GM18505 (cell line): ENCODE measurements around the gene CMPK1.
"Not testable (repeated sequence)": the region's sequence is repeated elsewhere in the genome, so short reads cannot be mapped to it uniquely, and the experiment has no call there.

Experiments
- ATAC-seq: cut with Tn5 transposase; IDR thresholded peaks from one replicate; pipeline ENCODE4 v1.9.1; 2021; ENCODE audit not compliant: unreplicated experiment
- POLR2A ChIP-seq: IDR thresholded peaks from 4 replicates; pipeline ENCODE4 v1.6.1; 2011; ENCODE audit warnings: borderline replicate concordance; ENCODE audit not compliant: insufficient read depth, insufficient read length; ENCODE audit errors: extremely low read depth

The CMPK1 gene

DNA sequence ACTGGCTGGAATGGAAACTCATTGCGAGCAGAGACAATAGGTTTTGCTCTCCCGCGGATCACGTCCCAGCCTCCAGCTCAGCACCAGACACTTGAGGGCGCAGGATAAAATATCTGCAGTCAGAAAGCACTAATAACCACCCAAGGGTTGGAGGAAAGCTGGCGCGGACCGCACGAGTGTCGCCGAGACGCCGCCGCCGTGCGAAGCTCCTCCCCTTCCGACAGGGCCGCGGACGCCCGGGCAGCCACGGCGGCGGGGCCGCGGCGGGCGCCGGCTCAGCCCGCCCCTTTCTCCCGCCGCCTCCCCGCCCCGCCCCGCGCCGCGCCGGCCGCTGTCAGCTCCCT, at the start of gene CMPK1:
Gene CMPK1 (plus strand): TSS at position 213 of the 344 bp plus-strand sequence. CDS start 156 bp downstream, outside the sequence.
- ATAC-seq: peak; percentile 76
- peak; percentile 77 for TF ChIP-seq POLR2A

GRCh38 chr1:47288116-47288515, 45.5 kb upstream of the CMPK1 start:
- not testable (repeated sequence) for ATAC-seq

GRCh38 chr1:47294863-47295262, 38.7 kb upstream of the CMPK1 start:
- ATAC-seq: not testable (repeated sequence)

DNA sequence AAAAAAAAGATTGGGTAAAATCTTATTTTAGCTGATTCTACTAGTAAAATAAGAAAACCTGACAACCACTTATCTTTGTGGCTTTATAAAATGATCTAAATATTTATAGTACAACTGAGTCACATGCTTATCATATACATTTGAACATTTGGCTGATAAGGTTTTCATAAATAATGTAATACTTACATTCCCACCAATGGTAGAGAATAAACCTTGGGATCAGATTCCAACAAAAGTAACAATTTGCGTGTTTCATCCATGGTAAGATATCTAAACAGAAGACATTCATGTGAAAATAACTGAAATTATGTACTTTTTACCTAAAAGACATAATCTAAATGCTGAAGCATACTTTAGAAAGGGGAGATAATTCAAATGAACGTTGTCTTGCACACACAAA, 38.0 kb upstream of the CMPK1 start:
- ATAC-seq: no peak
- TF ChIP-seq POLR2A: no peak

GRCh38 chr1:47298025-47298699, 35.4 kb upstream of the CMPK1 start:
- no peak for ATAC-seq
- TF ChIP-seq POLR2A: no peak

GRCh38 chr1:47302472-47302871, 31.1 kb upstream of the CMPK1 start:
- no peak for ATAC-seq
- no peak for TF ChIP-seq POLR2A

DNA sequence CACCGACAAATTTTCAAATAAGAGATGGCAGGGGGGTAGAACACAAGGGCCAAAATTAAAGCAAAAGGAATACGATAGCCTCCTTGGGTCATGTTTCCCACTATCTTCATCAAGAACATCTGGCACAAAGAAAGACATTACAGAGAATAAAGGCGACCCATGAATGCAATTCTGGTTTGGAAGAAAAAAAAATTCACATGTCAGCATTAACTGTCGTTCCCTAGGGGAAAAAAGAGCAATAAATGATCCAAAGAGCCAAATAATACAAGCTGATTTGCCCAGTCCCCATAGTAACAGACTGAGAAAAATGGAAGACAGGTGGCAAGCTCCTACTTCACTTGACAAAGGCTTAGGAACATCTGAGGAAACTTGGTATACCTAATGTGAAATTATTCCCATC, 24.2 kb upstream of the CMPK1 start:
- ATAC-seq: no peak
- TF ChIP-seq POLR2A: no peak

DNA sequence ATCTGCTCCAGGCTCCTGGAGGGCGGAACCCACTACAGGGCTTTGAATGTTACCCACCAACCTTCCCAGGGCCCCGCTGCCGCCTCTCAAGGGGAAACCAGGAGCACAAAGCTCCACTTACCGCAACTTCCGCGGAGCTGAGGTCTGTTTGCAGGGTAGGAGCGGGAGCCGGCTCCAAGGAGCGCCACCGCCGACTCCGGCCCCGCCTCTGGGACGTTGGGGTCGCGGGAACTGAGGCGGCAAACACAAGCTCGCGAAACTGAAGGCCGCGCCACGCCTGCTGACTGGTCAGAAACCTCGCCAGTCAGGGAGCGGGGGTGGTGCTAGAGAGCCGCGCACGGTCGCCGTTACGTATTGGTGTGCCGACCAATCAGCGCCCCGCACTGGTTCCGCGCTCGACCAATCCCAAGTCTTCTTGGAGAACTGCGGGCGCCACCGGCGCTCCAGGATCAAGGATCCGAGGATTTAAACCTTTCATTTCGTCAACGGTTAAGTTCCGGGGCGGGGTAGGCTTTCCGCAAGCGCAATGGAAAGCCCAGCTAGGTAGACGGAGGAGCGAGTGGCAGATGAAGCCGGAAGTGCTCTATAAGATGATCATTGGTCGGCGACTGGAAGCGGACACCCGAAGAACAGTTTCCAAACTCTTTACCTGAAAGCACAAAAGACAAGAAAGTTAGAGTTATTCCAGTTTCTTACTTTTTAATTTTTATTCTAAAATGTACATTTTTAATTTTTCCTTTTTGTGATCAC, 19.5 kb upstream of the CMPK1 start, which contains the start of gene STIL:
Gene STIL (minus strand): TSS at position 233 of the 750 bp plus-strand sequence. CDS start 3,828 bp downstream, outside the sequence.
- peak; percentile 96 for ATAC-seq
- peak; percentile 79 for TF ChIP-seq POLR2A

GRCh38 chr1:47317841-47318240, 15.7 kb upstream of the CMPK1 start:
- TF ChIP-seq POLR2A: no peak
- ATAC-seq: no peak

- not testable (repeated sequence) for ATAC-seq
These were observed 13.6 kb upstream of the CMPK1 start for GRCh38 chr1:47319968-47320367.

GRCh38 chr1:47323599-47324031, 10.0 kb upstream of the CMPK1 start:
- TF ChIP-seq POLR2A: no peak
- ATAC-seq: no peak

- no peak for TF ChIP-seq POLR2A
- ATAC-seq: no peak
These were observed 8.9 kb upstream of the CMPK1 start for GRCh38 chr1:47324682-47325081.

DNA sequence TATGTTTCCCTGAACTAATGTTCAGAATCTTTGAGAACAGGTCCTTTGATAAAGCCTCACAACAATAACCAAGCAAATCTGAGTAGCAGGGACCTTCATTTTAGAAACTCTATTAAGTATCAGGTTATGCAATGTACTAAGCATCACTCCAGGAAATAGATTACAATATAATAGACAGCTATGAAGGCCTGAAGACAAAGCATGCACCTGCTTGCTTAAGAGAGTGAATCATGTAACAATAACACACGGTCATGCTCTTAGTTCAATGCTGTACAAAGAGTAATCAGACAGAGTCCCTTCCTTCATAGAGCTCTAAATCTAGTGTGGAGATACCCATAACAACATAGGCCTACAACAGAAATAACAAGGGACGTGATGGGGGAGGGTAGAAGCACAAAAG, 8.1 kb upstream of the CMPK1 start:
- TF ChIP-seq POLR2A: no peak
- no peak for ATAC-seq

- no peak for ATAC-seq
- TF ChIP-seq POLR2A: no peak
These were observed 7.3 kb upstream of the CMPK1 start for GRCh38 chr1:47326271-47326670.
